Measurements from ENCODE around the gene RGS6. TPM values are rescaled to one million over a fixed set of nuclear protein-coding genes. Genes with fewer than 3 reads are reported as not detected.

Gene RGS6
- total and polyA plus RNA-seq, 2 donors (not counting 1 experiment from before 2014, with no cell fraction given), result not detected

DNA sequence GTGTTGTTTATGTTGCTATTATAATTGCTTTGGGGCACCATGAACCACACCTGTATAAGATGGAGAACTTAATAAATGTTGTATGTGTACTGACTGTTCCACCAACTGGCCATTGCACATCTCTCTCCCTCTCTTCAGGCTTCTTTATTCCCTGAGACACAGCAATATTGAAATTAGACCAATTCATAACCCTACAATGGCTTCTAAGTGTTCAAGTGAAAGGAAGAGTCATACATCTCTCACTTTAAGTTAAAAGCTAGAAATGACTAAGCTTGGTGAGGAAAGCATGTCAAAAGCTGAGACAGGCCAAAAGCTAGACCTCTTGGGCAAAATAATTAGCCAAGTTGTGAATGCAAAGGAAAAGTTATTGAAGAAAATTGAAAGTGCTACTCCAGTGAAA, 373.3 kb downstream of the RGS6 start:
- no peak overlapping the region for H3K9ac ChIP-seq (ENCODE audit: insufficient read depth, low read length)
- H4K20me1 ChIP-seq (ENCODE audit: control insufficient read depth, extremely low read depth, insufficient read depth, low read length), result no peaks in the 10 kb centered on the region
- H3K27ac ChIP-seq (ENCODE audit: insufficient read depth, low read length), result no peak overlapping the region
- no peaks in the 10 kb centered on the region for H3K36me3 ChIP-seq (ENCODE audit: control insufficient read depth, insufficient read depth, low read length)
- no peaks in the 10 kb centered on the region for H3K4me1 ChIP-seq (ENCODE audit: control insufficient read depth, extremely low read depth, insufficient read depth, low read length)
- H3K9me3 ChIP-seq (ENCODE audit: control insufficient read depth, insufficient read depth, low read depth, low read length), result no peaks in the 10 kb centered on the region
- no peak for DNase-seq (ENCODE audit: low read depth in 2 of 2)
- H3K79me2 ChIP-seq (ENCODE audit: control insufficient read depth, insufficient read depth, low read length), result no peaks in the 10 kb centered on the region
- no peak for TF ChIP-seq EZH2 (IDR thresholded peaks at IDR 0.05; ENCODE audit: low read length, missing control alignments)
- TF ChIP-seq, protein P1, sequence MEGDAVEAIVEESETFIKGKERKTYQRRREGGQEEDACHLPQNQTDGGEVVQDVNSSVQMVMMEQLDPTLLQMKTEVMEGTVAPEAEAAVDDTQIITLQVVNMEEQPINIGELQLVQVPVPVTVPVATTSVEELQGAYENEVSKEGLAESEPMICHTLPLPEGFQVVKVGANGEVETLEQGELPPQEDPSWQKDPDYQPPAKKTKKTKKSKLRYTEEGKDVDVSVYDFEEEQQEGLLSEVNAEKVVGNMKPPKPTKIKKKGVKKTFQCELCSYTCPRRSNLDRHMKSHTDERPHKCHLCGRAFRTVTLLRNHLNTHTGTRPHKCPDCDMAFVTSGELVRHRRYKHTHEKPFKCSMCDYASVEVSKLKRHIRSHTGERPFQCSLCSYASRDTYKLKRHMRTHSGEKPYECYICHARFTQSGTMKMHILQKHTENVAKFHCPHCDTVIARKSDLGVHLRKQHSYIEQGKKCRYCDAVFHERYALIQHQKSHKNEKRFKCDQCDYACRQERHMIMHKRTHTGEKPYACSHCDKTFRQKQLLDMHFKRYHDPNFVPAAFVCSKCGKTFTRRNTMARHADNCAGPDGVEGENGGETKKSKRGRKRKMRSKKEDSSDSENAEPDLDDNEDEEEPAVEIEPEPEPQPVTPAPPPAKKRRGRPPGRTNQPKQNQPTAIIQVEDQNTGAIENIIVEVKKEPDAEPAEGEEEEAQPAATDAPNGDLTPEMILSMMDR (conservative IDR thresholded peaks at IDR 0.05 in 1 of 2, IDR thresholded peaks at IDR 0.05 in 1 of 2; ENCODE audit: low read depth in 1 of 2, low read length in 2 of 2), result no peak
- no peak overlapping the region for H3K4me2 ChIP-seq (ENCODE audit: extremely low read depth, insufficient read depth, low read length)
- H3K4me3 ChIP-seq (replicated peaks in 1 of 4; ENCODE audit: control extremely low read depth in 1 of 4, insufficient read depth in 1 of 4, low read depth in 3 of 4, low read length in 4 of 4), result no peak overlapping the region
- H2AFZ ChIP-seq (ENCODE audit: low read length), result no peak overlapping the region
- no peaks in the 10 kb centered on the region for H3K27me3 ChIP-seq (ENCODE audit: control insufficient read depth, insufficient read depth, low read length)

DNA sequence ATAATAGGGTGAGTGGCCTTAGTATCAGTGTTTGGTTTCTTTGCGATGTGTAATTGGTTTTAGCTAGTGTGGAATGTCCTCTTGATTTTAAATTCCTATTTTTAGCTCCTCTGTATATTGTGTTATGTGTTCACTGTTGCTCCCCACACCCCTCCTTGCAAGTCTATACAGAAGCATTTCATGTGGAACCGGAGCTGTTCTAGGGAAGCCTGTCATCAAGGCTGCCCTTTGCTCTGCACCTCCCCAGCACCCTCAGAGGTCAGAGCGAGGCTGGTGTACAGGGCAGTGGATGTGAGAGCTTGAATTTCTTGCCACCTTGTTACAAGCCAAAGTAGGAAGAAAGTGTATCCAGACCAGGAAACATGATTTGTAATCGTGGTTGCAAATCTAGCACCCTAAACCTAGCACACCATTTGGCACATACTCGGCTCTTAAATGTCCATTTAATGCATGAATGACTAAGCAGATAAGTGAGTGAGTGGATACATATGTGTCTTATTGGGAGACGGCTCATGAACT, 376.8 kb downstream of the RGS6 start:
- no peaks in the 10 kb centered on the region for H3K4me1 ChIP-seq (ENCODE audit: control insufficient read depth, extremely low read depth, insufficient read depth, low read length)
- no peak overlapping the region for H3K9ac ChIP-seq (ENCODE audit: insufficient read depth, low read length)
- no peaks in the 10 kb centered on the region for H3K9me3 ChIP-seq (ENCODE audit: control insufficient read depth, insufficient read depth, low read depth, low read length)
- no peaks in the 10 kb centered on the region for H3K79me2 ChIP-seq (ENCODE audit: control insufficient read depth, insufficient read depth, low read length)
- DNase-seq (ENCODE audit: low read depth in 2 of 2), result no peak
- H4K20me1 ChIP-seq (ENCODE audit: control insufficient read depth, extremely low read depth, insufficient read depth, low read length), result no peaks in the 10 kb centered on the region
- H3K4me2 ChIP-seq (ENCODE audit: extremely low read depth, insufficient read depth, low read length), result no peak overlapping the region
- no peak overlapping the region for H2AFZ ChIP-seq (ENCODE audit: low read length)
- no peaks in the 10 kb centered on the region for H3K36me3 ChIP-seq (ENCODE audit: control insufficient read depth, insufficient read depth, low read length)
- H3K4me3 ChIP-seq (replicated peaks in 1 of 4; ENCODE audit: control extremely low read depth in 1 of 4, insufficient read depth in 1 of 4, low read depth in 3 of 4, low read length in 4 of 4), result no peak overlapping the region
- no peak overlapping the region for H3K27ac ChIP-seq (ENCODE audit: insufficient read depth, low read length)
- no peak for TF ChIP-seq EZH2 (IDR thresholded peaks at IDR 0.05; ENCODE audit: low read length, missing control alignments)
- TF ChIP-seq, protein P1 (conservative IDR thresholded peaks at IDR 0.05 in 1 of 2, IDR thresholded peaks at IDR 0.05 in 1 of 2; ENCODE audit: low read depth in 1 of 2, low read length in 2 of 2), result no peak
- no peaks in the 10 kb centered on the region for H3K27me3 ChIP-seq (ENCODE audit: control insufficient read depth, insufficient read depth, low read length)

DNA sequence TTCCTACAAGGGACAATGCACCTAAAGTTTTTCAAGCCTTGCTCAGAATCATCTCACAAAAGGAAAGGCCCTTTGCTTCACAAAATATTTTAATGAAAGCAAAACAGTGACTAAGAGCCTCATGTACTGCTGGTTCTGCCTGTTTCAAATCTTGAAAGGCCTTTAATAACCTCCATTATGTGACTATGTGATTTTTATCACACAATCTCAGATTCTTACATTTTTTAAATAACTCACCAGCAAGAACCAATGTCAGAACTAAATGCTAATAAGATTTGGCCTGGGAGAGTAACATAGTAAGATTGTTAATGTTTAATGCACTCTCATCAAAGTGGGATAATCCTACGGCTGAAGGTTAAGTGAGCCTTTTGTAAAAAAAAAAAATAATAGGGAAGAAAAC, 378.9 kb downstream of the RGS6 start:
- no peak for TF ChIP-seq EZH2 (IDR thresholded peaks at IDR 0.05; ENCODE audit: low read length, missing control alignments)
- TF ChIP-seq, protein P1 (conservative IDR thresholded peaks at IDR 0.05 in 1 of 2, IDR thresholded peaks at IDR 0.05 in 1 of 2; ENCODE audit: low read depth in 1 of 2, low read length in 2 of 2), result no peak
- no peak overlapping the region for H3K4me3 ChIP-seq (replicated peaks in 1 of 4; ENCODE audit: control extremely low read depth in 1 of 4, insufficient read depth in 1 of 4, low read depth in 3 of 4, low read length in 4 of 4)
- no peak overlapping the region for H3K4me2 ChIP-seq (ENCODE audit: extremely low read depth, insufficient read depth, low read length)
- no peaks in the 10 kb centered on the region for H3K9me3 ChIP-seq (ENCODE audit: control insufficient read depth, insufficient read depth, low read depth, low read length)
- H3K4me1 ChIP-seq (ENCODE audit: control insufficient read depth, extremely low read depth, insufficient read depth, low read length), result no peaks in the 10 kb centered on the region
- H2AFZ ChIP-seq (ENCODE audit: low read length), result no peak overlapping the region
- H3K79me2 ChIP-seq (ENCODE audit: control insufficient read depth, insufficient read depth, low read length), result no peaks in the 10 kb centered on the region
- no peaks in the 10 kb centered on the region for H3K27me3 ChIP-seq (ENCODE audit: control insufficient read depth, insufficient read depth, low read length)
- H3K36me3 ChIP-seq (ENCODE audit: control insufficient read depth, insufficient read depth, low read length), result no peaks in the 10 kb centered on the region
- no peak overlapping the region for H3K9ac ChIP-seq (ENCODE audit: insufficient read depth, low read length)
- H3K27ac ChIP-seq (ENCODE audit: insufficient read depth, low read length), result no peak overlapping the region
- no peak for DNase-seq (ENCODE audit: low read depth in 2 of 2)
- H4K20me1 ChIP-seq (ENCODE audit: control insufficient read depth, extremely low read depth, insufficient read depth, low read length), result no peaks in the 10 kb centered on the region

Data from fibroblast of lung (primary cell).